ENCODE measurements around the gene TNKS2. TPM values are rescaled to one million over a fixed set of nuclear protein-coding genes. Genes with fewer than 3 reads are reported as not detected.

The TNKS2 gene
- total and polyA plus RNA-seq, 2 experiments from 2014 or later, result 11.9 to 40.4 TPM

DNA sequence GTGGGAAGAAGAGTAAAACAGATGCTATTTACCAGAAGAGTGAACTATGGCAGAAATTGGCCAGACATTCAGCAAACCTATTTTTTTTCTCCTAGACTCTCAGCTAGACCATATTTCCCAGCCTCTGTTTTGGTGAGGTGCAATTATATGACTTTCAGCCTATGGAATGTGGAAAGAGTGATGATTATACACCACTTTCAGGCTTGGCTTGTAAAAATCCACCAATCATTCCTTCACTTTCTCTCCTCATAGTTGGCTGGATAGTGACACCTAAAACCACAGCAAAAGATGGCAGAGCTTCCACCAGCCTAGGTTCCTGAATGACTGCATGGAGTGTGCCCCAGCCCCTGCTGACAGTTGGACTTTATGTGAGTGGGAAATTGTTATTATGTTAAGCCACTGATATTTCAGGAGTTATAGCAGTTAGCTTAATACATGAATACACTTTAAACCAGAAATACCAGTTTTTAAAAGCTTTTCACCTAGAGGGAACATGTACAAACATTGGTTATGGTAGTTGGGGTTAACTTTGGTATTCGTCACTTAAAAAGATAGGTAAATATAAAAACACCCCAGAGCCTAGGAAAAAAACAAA is 19.1 kb upstream of the TNKS2 start:
- H4K20me1 ChIP-seq (ENCODE audit: insufficient read depth, poor library complexity, severe bottlenecking), result no peaks in the 10 kb centered on the region
- H3K4me2 ChIP-seq, result no peak overlapping the region
- H3K27ac ChIP-seq, result no peak overlapping the region
- 69% methylated on average over 1 of the region's 1 CpG for WGBS (ENCODE audit: low lambda C conversion rate, missing lambda C conversion rate)
- no peak overlapping the region for H3K4me3 ChIP-seq
- TF ChIP-seq, protein P1, sequence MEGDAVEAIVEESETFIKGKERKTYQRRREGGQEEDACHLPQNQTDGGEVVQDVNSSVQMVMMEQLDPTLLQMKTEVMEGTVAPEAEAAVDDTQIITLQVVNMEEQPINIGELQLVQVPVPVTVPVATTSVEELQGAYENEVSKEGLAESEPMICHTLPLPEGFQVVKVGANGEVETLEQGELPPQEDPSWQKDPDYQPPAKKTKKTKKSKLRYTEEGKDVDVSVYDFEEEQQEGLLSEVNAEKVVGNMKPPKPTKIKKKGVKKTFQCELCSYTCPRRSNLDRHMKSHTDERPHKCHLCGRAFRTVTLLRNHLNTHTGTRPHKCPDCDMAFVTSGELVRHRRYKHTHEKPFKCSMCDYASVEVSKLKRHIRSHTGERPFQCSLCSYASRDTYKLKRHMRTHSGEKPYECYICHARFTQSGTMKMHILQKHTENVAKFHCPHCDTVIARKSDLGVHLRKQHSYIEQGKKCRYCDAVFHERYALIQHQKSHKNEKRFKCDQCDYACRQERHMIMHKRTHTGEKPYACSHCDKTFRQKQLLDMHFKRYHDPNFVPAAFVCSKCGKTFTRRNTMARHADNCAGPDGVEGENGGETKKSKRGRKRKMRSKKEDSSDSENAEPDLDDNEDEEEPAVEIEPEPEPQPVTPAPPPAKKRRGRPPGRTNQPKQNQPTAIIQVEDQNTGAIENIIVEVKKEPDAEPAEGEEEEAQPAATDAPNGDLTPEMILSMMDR (IDR thresholded peaks at IDR 0.05; ENCODE audit: poor library complexity), result no peak
- TF ChIP-seq EZH2phosphoT487 (IDR thresholded peaks at IDR 0.05; ENCODE audit: low read depth, severe bottlenecking, unreplicated experiment) (no peak), EZH2 (IDR thresholded peaks at IDR 0.05; ENCODE audit: borderline replicate concordance) (no peak)
- no peak for DNase-seq (ENCODE audit: low spot score)
- no peaks in the 10 kb centered on the region for H3K9me2 ChIP-seq (replicated peaks; ENCODE audit: insufficient read depth)
- no peaks in the 10 kb centered on the region for H3K9me3 ChIP-seq (ENCODE audit: low read depth)
- H3K27me3 ChIP-seq, result no peaks in the 10 kb centered on the region
- no peaks in the 10 kb centered on the region for H3K4me1 ChIP-seq (ENCODE audit: insufficient read depth)
- H2AFZ ChIP-seq, result no peak overlapping the region
- no peaks in the 10 kb centered on the region for H3K79me2 ChIP-seq
- no peaks in the 10 kb centered on the region for H3K36me3 ChIP-seq (replicated peaks; ENCODE audit: insufficient read depth, low read depth)

DNA sequence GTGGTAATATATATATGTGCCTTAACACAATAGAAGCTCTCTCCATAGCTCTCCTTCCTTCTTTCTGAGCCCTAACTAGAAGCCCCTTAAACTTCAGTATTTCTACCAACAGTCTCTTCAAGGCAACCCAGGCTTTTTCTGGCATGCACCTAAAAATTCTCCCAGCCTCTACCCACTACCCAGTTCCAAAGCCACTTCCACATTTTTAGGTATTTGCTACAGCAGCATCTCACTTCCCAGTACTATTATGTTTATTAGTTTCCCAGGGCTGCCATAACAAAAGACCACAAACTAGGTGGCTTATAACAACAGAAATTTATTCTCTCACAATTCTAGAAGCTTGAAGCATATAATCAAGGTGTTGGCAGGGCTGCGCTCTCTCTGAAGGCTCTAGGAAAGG is 15.7 kb upstream of the TNKS2 start:
- no peaks in the 10 kb centered on the region for H3K4me1 ChIP-seq (ENCODE audit: insufficient read depth)
- H3K4me3 ChIP-seq, result no peak overlapping the region
- H3K4me2 ChIP-seq, result no peak overlapping the region
- no peaks in the 10 kb centered on the region for H3K79me2 ChIP-seq
- no peaks in the 10 kb centered on the region for H4K20me1 ChIP-seq (ENCODE audit: insufficient read depth, poor library complexity, severe bottlenecking)
- H3K27me3 ChIP-seq, result no peaks in the 10 kb centered on the region
- H3K27ac ChIP-seq, result no peak overlapping the region
- no peak for DNase-seq (ENCODE audit: low spot score)
- no peaks in the 10 kb centered on the region for H3K9me3 ChIP-seq (ENCODE audit: low read depth)
- H2AFZ ChIP-seq, result no peak overlapping the region
- H3K36me3 ChIP-seq (replicated peaks; ENCODE audit: insufficient read depth, low read depth), result no peaks in the 10 kb centered on the region
- H3K9me2 ChIP-seq (replicated peaks; ENCODE audit: insufficient read depth), result no peaks in the 10 kb centered on the region
- WGBS (ENCODE audit: low lambda C conversion rate, missing lambda C conversion rate), result 100% methylated on average over 1 of the region's 1 CpG
- TF ChIP-seq EZH2phosphoT487 (IDR thresholded peaks at IDR 0.05; ENCODE audit: low read depth, severe bottlenecking, unreplicated experiment), result no peak

DNA sequence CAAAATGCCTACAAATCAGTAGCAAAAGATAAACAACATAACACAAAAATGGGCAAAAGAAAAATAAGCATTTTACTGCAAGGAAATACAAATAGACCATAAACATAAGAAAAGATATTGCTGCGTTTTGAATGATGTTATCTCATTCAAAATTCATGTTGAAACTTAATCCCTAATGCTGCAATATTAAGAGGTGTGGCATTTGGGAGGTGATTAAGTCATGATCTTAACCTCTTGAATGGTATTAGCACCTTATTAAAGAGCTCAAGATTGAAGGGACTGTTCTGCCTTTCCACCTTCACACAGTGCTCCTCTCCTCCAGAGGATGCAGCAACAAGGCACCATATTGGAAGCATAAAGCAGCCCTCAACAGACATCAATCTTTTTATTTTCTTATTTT is 12.4 kb upstream of the TNKS2 start:
- Histone ChIP-seq H3K4me1 (ENCODE audit: insufficient read depth) (no peaks in the 10 kb centered on the region), H3K9me2 (replicated peaks; ENCODE audit: insufficient read depth) (no peaks in the 10 kb centered on the region), H2AFZ (no peak overlapping the region), H3K27me3 (no peaks in the 10 kb centered on the region), H4K20me1 (ENCODE audit: insufficient read depth, poor library complexity, severe bottlenecking) (no peaks in the 10 kb centered on the region), H3K79me2 (no peaks in the 10 kb centered on the region), H3K27ac (no peak overlapping the region), H3K4me3 (no peak overlapping the region), H3K4me2 (no peak overlapping the region), H3K9me3 (ENCODE audit: low read depth) (no peaks in the 10 kb centered on the region), H3K36me3 (replicated peaks; ENCODE audit: insufficient read depth, low read depth) (no peaks in the 10 kb centered on the region)
- DNase-seq (ENCODE audit: low spot score), result no peak
- TF ChIP-seq EZH2phosphoT487 (IDR thresholded peaks at IDR 0.05; ENCODE audit: low read depth, severe bottlenecking, unreplicated experiment) (no peak), EZH2 (IDR thresholded peaks at IDR 0.05; ENCODE audit: borderline replicate concordance) (no peak)
- TF ChIP-seq, protein P1 (IDR thresholded peaks at IDR 0.05; ENCODE audit: poor library complexity), result no peak
- WGBS (ENCODE audit: low lambda C conversion rate, missing lambda C conversion rate), result 43% methylated on average over 1 of the region's 1 CpG

DNA sequence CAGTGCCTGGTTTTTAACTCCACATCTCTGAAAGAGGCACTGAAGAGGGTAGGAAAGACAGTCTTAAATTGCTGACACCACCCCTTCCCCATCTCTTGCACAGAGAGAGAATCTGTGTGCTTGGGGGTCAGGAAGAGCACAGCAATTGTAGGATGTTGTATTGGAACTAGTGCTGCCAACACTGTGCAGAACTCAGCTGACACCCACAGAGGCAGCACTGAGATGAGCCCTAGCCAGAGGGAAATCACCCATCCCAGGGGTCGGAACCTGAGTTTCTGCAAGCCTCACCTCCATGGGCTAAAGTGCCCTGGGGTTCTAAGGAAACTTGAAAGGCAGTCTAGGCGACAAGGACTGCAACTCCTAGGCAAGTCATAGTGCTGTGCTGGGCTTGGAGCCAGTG is 11.0 kb upstream of the TNKS2 start:
- DNase-seq (ENCODE audit: low spot score), result no peak
- Histone ChIP-seq H3K4me1 (ENCODE audit: insufficient read depth) (no peaks in the 10 kb centered on the region), H3K79me2 (no peaks in the 10 kb centered on the region), H3K9me2 (replicated peaks; ENCODE audit: insufficient read depth) (no peaks in the 10 kb centered on the region), H4K20me1 (ENCODE audit: insufficient read depth, poor library complexity, severe bottlenecking) (no peaks in the 10 kb centered on the region), H2AFZ (no peak overlapping the region), H3K4me3 (no peak overlapping the region), H3K4me2 (no peak overlapping the region), H3K27me3 (no peaks in the 10 kb centered on the region), H3K9me3 (ENCODE audit: low read depth) (no peaks in the 10 kb centered on the region), H3K36me3 (replicated peaks; ENCODE audit: insufficient read depth, low read depth) (no peaks in the 10 kb centered on the region), H3K27ac (no peak overlapping the region)
- TF ChIP-seq EZH2phosphoT487 (IDR thresholded peaks at IDR 0.05; ENCODE audit: low read depth, severe bottlenecking, unreplicated experiment) (no peak), EZH2 (IDR thresholded peaks at IDR 0.05; ENCODE audit: borderline replicate concordance) (no peak)
- TF ChIP-seq, protein P1 (IDR thresholded peaks at IDR 0.05; ENCODE audit: poor library complexity), result no peak
- 93% methylated on average over 2 of the region's 2 CpGs for WGBS (ENCODE audit: low lambda C conversion rate, missing lambda C conversion rate)

Data from hepatocyte (in vitro differentiated cells).